HepG2 (cell line): ENCODE data around the gene TFAP2E. TPM values are rescaled to one million over a fixed set of nuclear protein-coding genes. Genes with fewer than 3 reads are reported as not detected.
A peak's percentile ranks its signal among the peaks of the same experiment; 100 is the strongest.

ENCODE experiments used
- ATF1 ChIP-seq: IDR thresholded peaks from 2 replicates; pipeline ENCODE4 v1.6.1; 2016; ENCODE audit warnings: mild to moderate bottlenecking, control low read depth
- CTCF ChIP-seq: sonication (generic); formaldehyde crosslinking; IDR thresholded peaks from 2 replicates; pipeline ENCODE4 v1.5.0; 2020; ENCODE audit warnings: mild to moderate bottlenecking, missing genetic modification reagents, moderate library complexity
- HBP1 ChIP-seq: IDR thresholded peaks from 2 replicates; pipeline ENCODE4 v1.6.1; 2016; ENCODE audit warnings: low read depth, control low read depth
- HMGXB3 ChIP-seq: sonication (generic); formaldehyde crosslinking; IDR thresholded peaks from 2 replicates; pipeline ENCODE4 v1.4.0; 2020; ENCODE audit warnings: missing genetic modification reagents, borderline replicate concordance
- HNRNPL ChIP-seq: fragments of 200-400 bp; formaldehyde crosslinking; IDR thresholded peaks from 2 replicates; pipeline ENCODE4 v1.6.1; 2017; ENCODE audit warnings: mild to moderate bottlenecking, low read depth, low read length
- NCOA1 ChIP-seq: sonication (generic); formaldehyde crosslinking; IDR thresholded peaks from 2 replicates; pipeline ENCODE4 v1.9.0; 2021; ENCODE audit warnings: missing genetic modification reagents
- NPAS2 ChIP-seq: sonication (generic); formaldehyde crosslinking; IDR thresholded peaks from 2 replicates; pipeline ENCODE4 v1.8.0; 2022; ENCODE audit warnings: mild to moderate bottlenecking, missing genetic modification reagents, borderline replicate concordance
- PLSCR1 ChIP-seq: sonication (generic); formaldehyde crosslinking; IDR thresholded peaks from 2 replicates; pipeline ENCODE4 v1.5.0; 2020; ENCODE audit warnings: missing genetic modification reagents, mild to moderate bottlenecking, borderline replicate concordance
- POLR2A ChIP-seq, 2 experiments: IDR thresholded peaks; 2 replicates each; pipeline ENCODE4 v1.6.1; 2011; ENCODE audit warnings: low read depth in 2 of 2, low read length in 2 of 2, mild to moderate bottlenecking in 1 of 2, moderate library complexity in 1 of 2; ENCODE audit not compliant: insufficient read depth in 1 of 2
- RELA ChIP-seq: sonication (generic); formaldehyde crosslinking; IDR thresholded peaks from 2 replicates; pipeline ENCODE4 v1.4.0; 2020; ENCODE audit warnings: missing genetic modification reagents
- SALL2 ChIP-seq: sonication (generic); formaldehyde crosslinking; IDR thresholded peaks from 2 replicates; pipeline ENCODE4 v1.8.1; 2023; ENCODE audit warnings: mild to moderate bottlenecking, missing genetic modification reagents, inconsistent platforms
- SIN3B ChIP-seq: fragments of 150-350 bp; IDR thresholded peaks from 2 replicates; pipeline ENCODE4 v1.6.1; 2014; ENCODE audit warnings: low read length
- ZFY ChIP-seq: sonication (generic); formaldehyde crosslinking; IDR thresholded peaks from 2 replicates; pipeline ENCODE4 v1.4.0; 2020; ENCODE audit warnings: missing genetic modification reagents
- ZMYM4 ChIP-seq: sonication (generic); formaldehyde crosslinking; IDR thresholded peaks from 2 replicates; pipeline ENCODE4 v1.8.1; 2023; ENCODE audit warnings: mild to moderate bottlenecking, missing genetic modification reagents
- ZNF207 ChIP-seq: fragments of 450-650 bp; IDR thresholded peaks from 2 replicates; pipeline ENCODE4 v1.6.1; 2016; ENCODE audit warnings: antibody characterized with exemption, borderline replicate concordance
- ZNF317 ChIP-seq: sonication (generic); formaldehyde crosslinking; IDR thresholded peaks from 2 replicates; pipeline ENCODE4 v1.5.0; 2020; ENCODE audit warnings: mild to moderate bottlenecking, missing genetic modification reagents
- ZNF674 ChIP-seq: sonication (generic); formaldehyde crosslinking; IDR thresholded peaks from 2 replicates; pipeline ENCODE4 v1.5.0; 2020; ENCODE audit warnings: low read depth, mild to moderate bottlenecking, missing genetic modification reagents
- ZNF770 ChIP-seq: sonication (generic); formaldehyde crosslinking; IDR thresholded peaks from 2 replicates; pipeline ENCODE4 v1.5.0; 2020; ENCODE audit warnings: mild to moderate bottlenecking, missing genetic modification reagents
- ZSCAN25 ChIP-seq: sonication (generic); formaldehyde crosslinking; IDR thresholded peaks from 2 replicates; pipeline ENCODE4 v1.8.0; 2022; ENCODE audit warnings: mild to moderate bottlenecking, missing genetic modification reagents
- polyA plus RNA-seq, 8 experiments: library from polyadenylated mRNA; depleted of rRNA in 3 of 8; stranded (reverse) in 7 of 8; unstranded in 1 of 8; fragments of >200 nt; fragmentation: Illumina TruSeq in 4 of 8; extraction: Trizol in 4 of 8; gene quantifications; 2 replicates each; pipeline versions ENCODE4 v1.2.1 to v1.2.3, GENCODE V29; 2011 to 2016; ENCODE audit warnings: low read depth in 4 of 8, missing spikeins in 1 of 8, mixed read lengths in 1 of 8; ENCODE audit not compliant: insufficient read depth in 1 of 8
- total RNA-seq, 5 experiments: library from RNA; depleted of rRNA; stranded (reverse); fragments of >200 nt; fragmentation: Illumina TruSeq; extraction: Trizol; gene quantifications; 2 replicates each; pipeline ENCODE4 v1.2.3, GENCODE V29; 2016; ENCODE audit warnings: low read depth in 1 of 5

TFAP2E gene
- total and polyA plus RNA-seq, 2 of the 13 experiments (the other 11 are each of a cell fraction or from before 2014, with no cell fraction given): 0.31 to 0.41 TPM

- TF ChIP-seq HBP1 (CRISPR knock-in tag) (peak; percentile 91; the same call in 1 of the 2 replicates), ZMYM4 (CRISPR knock-in tag) (peak; percentile 96), NCOA1 (CRISPR knock-in tag) (no peak), HNRNPL (no peak), ZFY (peak; percentile 96), ZNF770 (peak; percentile 34; the same call in 1 of the 2 replicates), NPAS2 (no peak), CTCF (CRISPR knock-in tag) (peak; percentile 17; the same call in 1 of the 2 replicates), SIN3B (peak; percentile 89), SALL2 (CRISPR knock-in tag) (peak; percentile 89), PLSCR1 (CRISPR knock-in tag) (no peak), POLR2A (IDR thresholded peaks at IDR 0.05; ENCODE audit: insufficient read depth in 1 of 2, low read depth in 2 of 2, low read length in 2 of 2) (peak; percentile 94), ZNF674 (CRISPR knock-in tag) (0 out of 2 replicates have a peak, but pooled peaks have one; percentile 62), ZSCAN25 (CRISPR knock-in tag) (no peak), ATF1 (CRISPR knock-in tag) (peak; percentile 97), RELA (CRISPR knock-in tag) (peak; percentile 58), HMGXB3 (CRISPR knock-in tag) (peak; percentile 58; the same call in 1 of the 2 replicates), ZNF317 (no peak; the same call in 1 of the 2 replicates), ZNF207 (no peak)
Measured at GRCh38 chr1:35641233-35641866, 68.2 kb downstream of the TFAP2E start, which contains the start of gene PSMB2 (continued).
